Stimulated activated CD8-positive, alpha-beta memory T cell treated with anti-CD3 and anti-CD28 coated beads, Interleukin-12 subunit alpha, Interleukin-12 subunit beta, amount 100 ng/mL, for 4 hours (primary cell): Measurements from ENCODE around the gene DENND2A.
"Not testable (repeated sequence)": the region's sequence is repeated elsewhere in the genome, so short reads cannot be mapped to it uniquely, and the experiment has no call there.

Experiments used
- DNase-seq: peaks from one replicate; pipeline ENCODE4 v3.0.0-alpha.2; 2020; ENCODE audit warnings: low read depth

Gene DENND2A

GRCh38 chr7:140587243-140587642 lies 53.4 kb downstream of the DENND2A start:
- DNase-seq: no peak

- DNase-seq: no peak
These were observed 54.1 kb downstream of the DENND2A start for GRCh38 chr7:140586516-140586915.

DNA sequence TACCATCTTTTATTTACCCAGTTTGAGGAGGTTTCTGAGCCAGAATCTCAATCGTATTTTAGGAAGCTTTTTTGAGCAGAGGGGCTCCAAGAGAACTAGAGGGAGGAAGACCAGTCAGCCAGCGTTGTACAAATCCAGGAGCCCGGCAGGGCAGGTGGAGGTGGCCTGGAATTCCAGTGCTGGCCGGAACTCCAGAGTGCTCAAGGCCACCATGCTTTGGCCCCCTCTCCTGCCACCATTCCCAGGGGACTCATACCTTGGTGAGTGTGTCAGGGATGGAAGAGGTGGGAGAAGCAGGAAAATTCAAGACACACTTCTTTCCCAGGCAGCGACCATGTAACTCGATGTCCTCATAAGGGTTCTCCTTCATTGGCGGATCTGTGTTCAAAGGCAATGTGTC lies 55.3 kb downstream of the DENND2A start:
- no peak for DNase-seq

DNA sequence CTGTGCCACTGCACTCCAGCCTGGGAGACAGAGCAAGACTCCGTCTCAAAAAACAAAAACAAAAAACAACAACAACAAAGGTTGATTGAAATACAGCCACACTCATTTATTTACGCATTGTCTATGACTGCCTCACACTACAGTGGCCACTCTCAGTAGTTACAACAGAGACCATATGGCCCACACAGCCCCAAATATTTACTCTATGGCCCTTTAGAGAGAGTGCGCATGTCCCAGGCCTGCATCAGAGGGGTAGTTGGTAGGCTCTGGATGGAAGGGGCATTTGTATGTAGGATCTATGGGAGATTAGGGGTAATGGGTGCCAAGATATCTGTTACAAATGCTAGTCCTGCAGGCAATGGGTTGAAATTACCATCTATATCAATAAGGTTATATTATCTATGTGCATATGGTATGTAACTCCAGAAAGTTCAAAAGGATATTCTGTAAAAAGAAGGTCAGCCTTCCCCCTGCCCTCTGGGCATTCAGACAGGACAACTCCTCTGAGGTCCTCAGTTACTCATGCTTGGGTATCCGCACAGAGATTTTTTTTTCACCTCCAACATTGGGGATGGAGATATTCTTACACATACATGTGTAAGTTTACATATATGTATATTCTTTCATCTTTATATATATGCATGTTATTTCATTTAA lies 56.3 kb downstream of the DENND2A start:
- no peak for DNase-seq

GRCh38 chr7:140581411-140581810 lies 59.2 kb downstream of the DENND2A start:
- no peak for DNase-seq

DNA sequence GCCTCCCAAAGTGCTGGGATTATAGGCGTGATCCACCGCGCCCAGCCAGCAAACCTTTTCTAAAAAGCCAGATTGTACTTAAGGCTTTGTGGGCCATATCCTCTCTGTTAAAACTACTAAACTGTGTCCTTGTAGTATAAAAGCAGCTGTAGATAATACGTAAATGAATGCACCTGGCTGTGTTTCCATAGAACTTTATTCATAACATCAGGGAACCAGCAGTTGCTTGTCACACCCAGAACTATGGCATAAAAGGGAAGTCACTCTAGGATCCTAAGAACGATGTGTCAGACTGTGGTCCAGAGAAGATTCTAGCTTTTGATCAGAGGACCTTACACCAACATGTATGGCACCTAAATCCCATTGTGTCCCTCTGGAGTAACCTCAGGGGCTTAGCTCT lies 63.0 kb downstream of the DENND2A start:
- no peak for DNase-seq

DNA sequence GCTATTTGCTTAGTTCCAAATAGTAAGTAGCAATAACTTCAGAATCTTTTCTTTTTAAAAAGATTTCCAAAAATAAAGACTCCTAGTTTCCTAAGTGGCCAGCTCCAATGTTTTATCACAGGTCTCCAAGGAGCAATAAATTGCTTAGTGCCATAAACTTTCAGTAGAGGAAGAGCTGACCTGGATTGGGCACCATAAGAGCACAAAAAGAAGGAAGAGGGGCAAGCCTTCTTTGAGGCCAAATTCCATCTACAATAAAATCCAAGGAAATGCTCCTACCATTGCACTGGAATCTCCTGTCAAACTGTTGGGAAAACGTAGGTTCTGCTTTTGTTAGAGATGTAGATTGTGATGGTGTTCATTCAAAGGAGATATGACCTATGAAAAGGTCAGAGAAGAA lies 64.0 kb downstream of the DENND2A start:
- DNase-seq: no peak

- DNase-seq: no peak
These were observed 69.0 kb downstream of the DENND2A start for GRCh38 chr7:140571538-140572122.

GRCh38 chr7:140570120-140570519 lies 70.5 kb downstream of the DENND2A start:
- DNase-seq: no peak

GRCh38 chr7:140568021-140568813 lies 72.4 kb downstream of the DENND2A start:
- no peak for DNase-seq

DNA sequence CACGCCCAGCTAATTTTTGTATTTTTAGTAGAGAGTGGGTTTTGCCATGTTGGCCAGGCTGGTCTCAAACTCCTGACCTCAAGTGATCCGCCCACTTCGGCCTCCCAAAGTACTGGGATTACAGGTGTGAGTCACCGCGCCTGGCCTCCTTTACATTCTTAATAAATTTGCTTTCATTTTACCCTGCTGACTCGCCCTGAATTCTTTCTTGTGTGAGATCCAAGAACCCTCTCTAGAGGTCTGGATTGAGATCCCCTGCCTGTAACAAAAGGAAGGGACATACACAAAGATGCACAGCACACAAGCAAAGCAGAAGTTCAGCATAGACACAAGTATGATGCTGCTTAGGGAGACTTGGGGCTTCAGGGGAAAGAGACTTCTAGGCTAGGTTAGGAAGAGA lies 74.4 kb downstream of the DENND2A start:
- not testable (repeated sequence) for DNase-seq

GRCh38 chr7:140565761-140566160 lies 74.9 kb downstream of the DENND2A start:
- not testable (repeated sequence) for DNase-seq

DNA sequence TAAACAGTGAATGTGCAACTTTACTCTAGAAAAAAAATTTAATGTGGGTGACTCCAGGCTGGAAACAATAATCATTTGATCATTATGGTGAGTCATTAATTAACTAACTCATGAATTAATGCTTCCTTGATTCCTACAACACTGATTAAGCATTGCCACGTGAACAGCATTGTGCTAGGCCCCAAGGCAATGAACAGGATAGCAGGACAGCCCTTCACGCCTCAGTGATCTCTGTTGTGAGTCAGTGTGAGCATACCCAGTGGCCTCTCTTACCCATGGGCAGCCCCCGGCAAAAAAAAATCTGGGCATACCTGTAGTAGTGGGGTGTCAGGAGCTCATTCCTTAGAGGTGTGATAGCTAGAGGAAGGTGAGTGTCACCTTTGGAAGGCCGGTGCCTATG lies 76.0 kb downstream of the DENND2A start:
- no peak for DNase-seq

DNA sequence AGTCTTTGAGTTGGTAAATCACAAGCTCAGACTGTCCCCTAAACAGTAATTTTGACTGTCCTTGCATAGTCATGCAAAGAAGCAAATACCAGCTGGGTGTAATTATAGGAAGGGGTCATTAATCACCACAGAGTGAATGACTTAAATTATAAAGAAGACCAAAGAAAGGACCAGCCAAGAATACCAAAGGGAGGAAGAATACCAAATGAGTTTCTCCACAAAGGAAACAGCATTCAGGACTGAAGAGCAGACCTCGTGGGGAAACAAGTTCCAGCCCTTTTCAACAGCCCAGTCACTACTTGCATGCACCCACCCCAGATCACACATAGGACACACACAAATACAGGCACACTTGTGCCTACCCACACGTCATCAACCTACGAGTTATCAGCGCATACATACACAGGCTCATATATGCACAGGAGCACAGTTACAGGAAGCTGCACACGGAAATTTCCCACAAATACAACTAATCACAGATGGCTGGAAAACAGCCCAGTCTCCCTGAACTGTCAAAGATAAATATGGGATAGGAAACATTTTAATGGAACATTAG lies 77.6 kb downstream of the DENND2A start:
- no peak for DNase-seq

DNA sequence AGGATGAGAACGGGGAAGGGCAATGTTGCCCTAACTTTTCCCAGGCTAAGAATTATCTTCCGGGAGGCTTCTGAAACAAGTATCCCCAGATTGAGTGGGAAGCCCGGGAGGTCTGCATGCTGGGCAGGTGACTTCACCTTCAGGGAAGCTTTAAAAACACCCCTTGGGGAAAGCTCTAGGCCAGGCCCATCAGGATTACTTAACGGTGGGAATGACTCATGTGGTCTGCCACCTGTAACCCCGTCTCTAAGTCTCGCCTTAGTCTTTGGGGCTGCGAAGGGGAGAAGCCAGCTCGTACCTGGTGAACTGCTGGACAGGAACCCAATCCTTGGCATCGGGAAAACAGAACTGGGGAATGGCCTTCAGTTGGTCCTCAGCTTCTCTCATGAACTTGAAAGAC lies 81.2 kb downstream of the DENND2A start:
- DNase-seq: no peak

GRCh38 chr7:140557809-140558518 lies 82.6 kb downstream of the DENND2A start:
- no peak for DNase-seq

DNA sequence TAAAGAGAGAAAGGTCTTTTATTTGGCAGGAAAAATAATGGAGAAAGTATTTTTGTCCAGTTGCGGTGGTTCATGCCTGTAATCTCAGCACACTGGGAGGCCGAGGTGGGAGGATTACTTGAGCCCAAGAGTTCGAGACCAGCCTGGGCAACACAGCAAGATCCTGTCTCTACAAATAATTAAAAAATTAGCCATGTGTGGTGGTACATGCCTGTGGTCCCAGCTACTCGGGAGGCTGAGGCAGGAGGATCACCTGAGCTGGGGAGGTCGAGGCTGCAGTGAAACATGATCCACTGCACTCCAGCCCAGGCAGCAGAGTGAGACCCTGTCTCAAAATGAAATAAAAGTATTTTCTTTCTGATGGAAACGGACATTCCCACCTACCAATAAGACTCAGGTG lies 83.5 kb downstream of the DENND2A start:
- no peak for DNase-seq

DNA sequence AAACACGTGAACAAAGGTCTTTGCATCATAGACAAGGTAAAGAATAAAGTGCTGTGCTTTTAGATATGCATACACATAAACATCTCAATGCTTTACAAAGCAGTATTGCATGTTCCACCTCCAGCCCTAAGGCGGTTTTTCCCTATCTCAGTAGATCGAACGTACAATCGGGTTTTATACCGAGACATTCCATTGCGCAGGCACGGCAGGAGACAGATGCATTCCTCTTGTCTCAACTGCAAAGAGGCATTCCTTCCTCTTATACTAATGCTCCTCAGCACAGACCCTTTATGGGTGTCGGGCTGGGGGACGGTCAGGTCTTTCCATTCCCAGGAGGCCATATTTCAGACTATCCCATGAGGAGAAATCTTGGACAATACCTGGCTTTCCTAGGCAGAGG lies 87.4 kb downstream of the DENND2A start:
- DNase-seq: not testable (repeated sequence)

- no peak for DNase-seq
These were observed 88.4 kb downstream of the DENND2A start for GRCh38 chr7:140552240-140552679.

DNA sequence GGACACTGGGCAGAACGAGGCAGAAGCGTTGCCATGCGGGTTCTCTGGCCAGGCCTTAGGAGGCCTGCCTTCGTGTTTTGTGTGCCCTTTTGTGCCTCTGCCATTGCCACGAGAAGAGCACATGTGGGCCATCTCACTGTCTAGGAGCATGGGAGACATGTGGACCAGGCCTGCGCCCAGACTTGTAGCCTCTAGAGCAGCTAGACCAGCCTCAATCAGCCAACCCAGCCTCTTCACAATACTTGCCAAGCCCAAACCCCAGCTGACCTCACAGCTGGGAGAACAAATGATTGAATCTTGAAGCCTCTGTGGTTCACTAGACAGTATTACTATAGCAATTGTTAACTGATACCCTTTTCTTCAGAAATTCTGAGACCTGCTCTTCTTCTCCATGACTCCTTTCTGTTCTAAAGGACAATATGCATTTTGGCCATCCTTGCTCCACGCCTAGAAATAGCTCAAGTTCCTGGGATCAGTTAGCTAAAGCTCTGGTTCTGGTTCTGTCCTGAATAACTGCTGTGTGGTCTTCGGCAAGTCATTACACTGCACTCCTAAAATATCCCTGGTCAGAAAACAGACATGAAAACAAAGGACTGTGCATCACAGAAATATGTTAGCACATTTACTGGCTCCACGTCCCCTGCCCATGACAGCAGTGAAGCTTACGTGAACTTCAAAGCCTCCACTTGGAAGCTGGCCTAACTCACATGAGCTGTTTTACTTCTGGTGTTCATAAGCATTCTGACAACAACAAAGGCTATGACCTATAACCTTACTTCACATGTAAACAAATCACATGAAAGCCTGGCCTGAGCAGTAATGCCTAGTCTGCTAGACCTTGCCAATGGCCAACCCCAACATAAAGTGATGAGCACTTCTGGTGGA lies 89.0 kb downstream of the DENND2A start:
- no peak for DNase-seq

GRCh38 chr7:140546947-140547346 lies 93.7 kb downstream of the DENND2A start:
- no peak for DNase-seq
